Testis (tissue), 2 donors: ENCODE data around the gene CUL1.

Experiments
- POLR2A ChIP-seq: fragments of 450-650 bp; IDR thresholded peaks from one replicate; pipeline ENCODE4 v1.6.1; 2017; ENCODE audit warnings: antibody characterized with exemption, mild to moderate bottlenecking, moderate library complexity
- TF ChIP-seq, protein P1 (sequence below), 3 experiments: fragments of 450-650 bp in 2 of 3; fragments of 200-600 bp in 1 of 3; sonication (generic) in 1 of 3; IDR thresholded peaks; one replicate each; pipeline ENCODE4 v1.5.1; 2016 to 2019; ENCODE audit warnings: antibody characterized with exemption in 3 of 3, mild to moderate bottlenecking in 2 of 3, moderate library complexity in 1 of 3

DNA sequence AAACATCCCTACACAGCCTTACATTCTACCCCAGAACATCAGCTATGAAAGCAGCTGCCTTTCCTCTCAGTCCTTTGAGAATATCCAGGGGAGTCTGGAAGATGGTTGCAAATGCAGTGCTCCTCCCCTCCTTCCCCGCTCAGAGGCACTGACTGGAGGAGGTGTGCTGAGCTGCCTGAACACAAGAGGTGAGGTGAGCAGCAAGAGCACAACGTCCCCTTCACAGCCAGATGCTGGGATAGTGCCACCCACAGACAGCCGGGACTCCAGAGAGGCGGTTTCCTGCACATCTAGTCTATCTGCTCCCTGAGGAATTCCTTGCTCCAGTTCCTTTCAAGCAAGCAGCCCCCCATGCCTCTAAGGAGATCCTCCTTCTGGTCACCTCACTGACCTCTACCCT, 111.2 kb downstream of the CUL1 start:
- TF ChIP-seq, protein P1, sequence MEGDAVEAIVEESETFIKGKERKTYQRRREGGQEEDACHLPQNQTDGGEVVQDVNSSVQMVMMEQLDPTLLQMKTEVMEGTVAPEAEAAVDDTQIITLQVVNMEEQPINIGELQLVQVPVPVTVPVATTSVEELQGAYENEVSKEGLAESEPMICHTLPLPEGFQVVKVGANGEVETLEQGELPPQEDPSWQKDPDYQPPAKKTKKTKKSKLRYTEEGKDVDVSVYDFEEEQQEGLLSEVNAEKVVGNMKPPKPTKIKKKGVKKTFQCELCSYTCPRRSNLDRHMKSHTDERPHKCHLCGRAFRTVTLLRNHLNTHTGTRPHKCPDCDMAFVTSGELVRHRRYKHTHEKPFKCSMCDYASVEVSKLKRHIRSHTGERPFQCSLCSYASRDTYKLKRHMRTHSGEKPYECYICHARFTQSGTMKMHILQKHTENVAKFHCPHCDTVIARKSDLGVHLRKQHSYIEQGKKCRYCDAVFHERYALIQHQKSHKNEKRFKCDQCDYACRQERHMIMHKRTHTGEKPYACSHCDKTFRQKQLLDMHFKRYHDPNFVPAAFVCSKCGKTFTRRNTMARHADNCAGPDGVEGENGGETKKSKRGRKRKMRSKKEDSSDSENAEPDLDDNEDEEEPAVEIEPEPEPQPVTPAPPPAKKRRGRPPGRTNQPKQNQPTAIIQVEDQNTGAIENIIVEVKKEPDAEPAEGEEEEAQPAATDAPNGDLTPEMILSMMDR (IDR thresholded peaks at IDR 0.05): no peak
- no peak for TF ChIP-seq POLR2A
